Spleen (tissue), 11 donors: ENCODE data around the gene GPC3. TPM values are rescaled to one million over a fixed set of nuclear protein-coding genes. Genes with fewer than 3 reads are reported as not detected.

Source experiments
- DNase-seq: peaks from one replicate; pipeline ENCODE4 v3.0.0-alpha.2; 2020
- H3K27ac ChIP-seq, 8 donors: fragments of 200-600 bp; sonication (generic) in 7 of 8; 1 replicate in 4 of 8; 2 replicates in 4 of 8; pipeline versions ENCODE4 v1.5.0 to v1.8.0; 2016 to 2021; ENCODE audit warnings: inconsistent platforms in 4 of 8, mild to moderate bottlenecking in 4 of 8, moderate library complexity in 1 of 8
- H3K27me3 ChIP-seq, 7 donors: fragments of 200-600 bp; sonication (generic) in 6 of 7; replicated peaks in 1 of 7; 1 replicate in 4 of 7; 2 replicates in 3 of 7; pipeline versions ENCODE4 v1.5.0 to v1.8.0; 2016 to 2021; ENCODE audit warnings: inconsistent platforms in 3 of 7, mild to moderate bottlenecking in 1 of 7
- H3K36me3 ChIP-seq, 6 donors: fragments of 200-600 bp; sonication (generic) in 5 of 6; 1 replicate in 4 of 6; 2 replicates in 2 of 6; pipeline versions ENCODE4 v1.5.0 to v1.8.0; 2016 to 2021; ENCODE audit warnings: inconsistent platforms in 2 of 6
- H3K4me1 ChIP-seq, 6 donors: fragments of 200-600 bp; sonication (generic) in 5 of 6; 1 replicate in 3 of 6; 2 replicates in 3 of 6; pipeline versions ENCODE4 v1.5.0 to v1.8.0; 2016 to 2021; ENCODE audit warnings: inconsistent platforms in 3 of 6
- H3K4me3 ChIP-seq, 8 donors: fragments of 200-600 bp; sonication (generic) in 7 of 8; 1 replicate in 4 of 8; 2 replicates in 4 of 8; pipeline versions ENCODE4 v1.5.0 to v1.8.0; 2016 to 2021; ENCODE audit warnings: inconsistent platforms in 4 of 8, mild to moderate bottlenecking in 4 of 8, moderate library complexity in 2 of 8
- H3K9me3 ChIP-seq, 8 donors: fragments of 200-600 bp; sonication (generic) in 7 of 8; 1 replicate in 4 of 8; 2 replicates in 4 of 8; pipeline versions ENCODE4 v1.5.0 to v1.8.0; 2016 to 2021; ENCODE audit warnings: inconsistent platforms in 4 of 8
- CTCF ChIP-seq, 11 experiments: fragments of 200-600 bp in 7 of 11; fragments of 450-650 bp in 4 of 11; sonication (generic) in 4 of 11; IDR thresholded peaks in 8 of 11; conservative IDR thresholded peaks in 3 of 11; 1 replicate in 7 of 11; 2 replicates in 4 of 11; pipeline versions ENCODE4 v1.4.0 to v1.8.0; 2016 to 2021; ENCODE audit warnings: antibody characterized with exemption in 11 of 11, inconsistent platforms in 4 of 11, mild to moderate bottlenecking in 1 of 11
- POLR2A ChIP-seq, 3 donors: fragments of 450-650 bp; IDR thresholded peaks; one replicate each; pipeline ENCODE4 v1.5.1; 2017; ENCODE audit warnings: antibody characterized with exemption in 3 of 3, mild to moderate bottlenecking in 1 of 3
- POLR2AphosphoS5 ChIP-seq, 3 donors: sonication (generic); formaldehyde crosslinking; IDR thresholded peaks; one replicate each; pipeline ENCODE4 v1.5.1; 2017; ENCODE audit warnings: antibody characterized with exemption in 3 of 3
- WGBS, 5 donors: extraction: QIAGEN DNeasy Blood & Tissue Kit in 3 of 5; methylation state at CpG; one replicate each; pipeline versions ENCODE4 v1.1.5 to v1.1.7; 2013 to 2018; 5-methylcytosine and 5-hydroxymethylcytosine counted together
- intact Hi-C: fragments of 100-400 bp; cut with DNase I; formaldehyde crosslinking; loops from one replicate; pipeline ENCODE4 v1.15.0; 2023; ENCODE audit warnings: low total_unique reads
- polyA plus RNA-seq, 3 donors: library from polyadenylated mRNA; stranded (reverse); fragments of 200-250 nt; gene quantifications; one replicate each; pipeline ENCODE4 v1.2.1, GENCODE V29; 2013
- total RNA-seq, 7 donors: library from RNA; depleted of rRNA in 3 of 7; stranded (reverse); fragments of >200 nt in 3 of 7; fragmentation: NEBNext Ultra II Directional in 4 of 7; extraction: Animal tissue kit (Norgen Biotek cat#: 25700) in 4 of 7; gene quantifications; one replicate each; pipeline versions ENCODE4 v1.1.0 to v1.2.1, GENCODE V29; 2016 to 2021
- donor health status: healthy with polysubstance abuse.
- donor health status: DM: no; HTN: no; CAD: no; lungs with moderate emphysema.
- donor health status: DM: no; HTN: no; CAD: no.
- donor health status: Bipolar disorder and iron deficiency.
- donor health status: healthy.
- donor health status: DM: no; HTN: no; CAD: no.
- donor health status: DM: yes; HTN: yes; CAD: no.

The GPC3 gene
- total and polyA plus RNA-seq, 10 donors = 0.41 to 3.3 (median 1.5) TPM

- no peak overlapping the region for H3K4me3 ChIP-seq
- no peaks in the 10 kb centered on the region for H3K36me3 ChIP-seq
- intact Hi-C loops = no loop called here
- no peak overlapping the region for H3K27ac ChIP-seq
- no peaks in the 10 kb centered on the region for H3K9me3 ChIP-seq
- 54 to 96% (median 83%) methylated on average over 1 of the region's 1 CpG for WGBS, 5 donors
- DNase-seq = no peak
- no peaks in the 10 kb centered on the region for H3K4me1 ChIP-seq
- no peaks in the 10 kb centered on the region for H3K27me3 ChIP-seq
- TF ChIP-seq POLR2AphosphoS5 (IDR thresholded peaks at IDR 0.05) = no peak
- TF ChIP-seq POLR2A (IDR thresholded peaks at IDR 0.05) = no peak
- TF ChIP-seq CTCF (IDR thresholded peaks at IDR 0.05 in 8 of 11, conservative IDR thresholded peaks at IDR 0.05 in 3 of 11) = no peak
These were observed 57.0 kb downstream of the GPC3 start for GRCh38 chrX:133928365-133928764.

- intact Hi-C loops = no loop called here
- H3K4me1 ChIP-seq = peaks cover 0 to 8% (median 0%) of the 10 kb centered on the region in 6 donors
- no peak overlapping the region for H3K27ac ChIP-seq
- no peak overlapping the region for H3K4me3 ChIP-seq
- no peak for DNase-seq
- H3K36me3 ChIP-seq = no peaks in the 10 kb centered on the region
- no peaks in the 10 kb centered on the region for H3K27me3 ChIP-seq
- no peaks in the 10 kb centered on the region for H3K9me3 ChIP-seq
- 48 to 77% (median 71%) methylated on average over 3 to 4 of the region's 4 CpGs for WGBS, 5 donors
- TF ChIP-seq POLR2A (IDR thresholded peaks at IDR 0.05) = no peak
- TF ChIP-seq POLR2AphosphoS5 (IDR thresholded peaks at IDR 0.05) = no peak
These were observed 58.6 kb downstream of the GPC3 start for GRCh38 chrX:133926809-133927208.

- H3K4me1 ChIP-seq = peaks cover 0 to 8% (median 0%) of the 10 kb centered on the region in 6 donors
- TF ChIP-seq POLR2A (IDR thresholded peaks at IDR 0.05) (no peak), CTCF (IDR thresholded peaks at IDR 0.05 in 8 of 11, conservative IDR thresholded peaks at IDR 0.05 in 3 of 11) (no peak), POLR2AphosphoS5 (IDR thresholded peaks at IDR 0.05) (no peak)
- H3K27ac ChIP-seq = no peak overlapping the region
- 53 to 79% (median 69%) methylated on average over 1 of the region's 1 CpG for WGBS, 5 donors
- no peak for DNase-seq
- intact Hi-C loops = no loop called here
- no peaks in the 10 kb centered on the region for H3K27me3 ChIP-seq
- H3K9me3 ChIP-seq = no peaks in the 10 kb centered on the region
- no peak overlapping the region for H3K4me3 ChIP-seq
- H3K36me3 ChIP-seq = no peaks in the 10 kb centered on the region
These were observed 59.3 kb downstream of the GPC3 start for GRCh38 chrX:133926099-133926498.

GRCh38 chrX:133924548-133924947, 60.8 kb downstream of the GPC3 start:
- no peaks in the 10 kb centered on the region for H3K36me3 ChIP-seq
- DNase-seq = no peak
- H3K4me1 ChIP-seq = peaks cover 0 to 8% (median 0%) of the 10 kb centered on the region in 6 donors
- no peaks in the 10 kb centered on the region for H3K9me3 ChIP-seq
- intact Hi-C loops = no loop called here
- TF ChIP-seq POLR2A (IDR thresholded peaks at IDR 0.05) = no peak
- no peak for TF ChIP-seq POLR2AphosphoS5 (IDR thresholded peaks at IDR 0.05)
- no peak for TF ChIP-seq CTCF (IDR thresholded peaks at IDR 0.05 in 8 of 11, conservative IDR thresholded peaks at IDR 0.05 in 3 of 11)
- no peaks in the 10 kb centered on the region for H3K27me3 ChIP-seq
- 44 to 92% (median 74%) methylated on average over 3 to 4 of the region's 4 CpGs for WGBS, 5 donors
- no peak overlapping the region for H3K27ac ChIP-seq
- H3K4me3 ChIP-seq = no peak overlapping the region

- no peak for TF ChIP-seq POLR2A (IDR thresholded peaks at IDR 0.05)
- TF ChIP-seq POLR2AphosphoS5 (IDR thresholded peaks at IDR 0.05) = no peak
- TF ChIP-seq CTCF (IDR thresholded peaks at IDR 0.05 in 8 of 11, conservative IDR thresholded peaks at IDR 0.05 in 3 of 11) = no peak
- H3K4me3 ChIP-seq = no peak overlapping the region
- no peak for DNase-seq
- H3K27ac ChIP-seq = peak overlapping the region in 2 of 8 donors; percentile 40 to 42
- WGBS, 5 donors = 70 to 93% (median 83%) methylated on average over 3 of the region's 3 CpGs
- H3K36me3 ChIP-seq = no peaks in the 10 kb centered on the region
- peaks cover 0 to 8% (median 0%) of the 10 kb centered on the region in 6 donors for H3K4me1 ChIP-seq
- intact Hi-C loops = no loop called here
- no peaks in the 10 kb centered on the region for H3K27me3 ChIP-seq
- H3K9me3 ChIP-seq = no peaks in the 10 kb centered on the region
These were observed 61.8 kb downstream of the GPC3 start for GRCh38 chrX:133923548-133923947.
